ENCODE data around the gene CPA1.

CPA1 gene

DNA sequence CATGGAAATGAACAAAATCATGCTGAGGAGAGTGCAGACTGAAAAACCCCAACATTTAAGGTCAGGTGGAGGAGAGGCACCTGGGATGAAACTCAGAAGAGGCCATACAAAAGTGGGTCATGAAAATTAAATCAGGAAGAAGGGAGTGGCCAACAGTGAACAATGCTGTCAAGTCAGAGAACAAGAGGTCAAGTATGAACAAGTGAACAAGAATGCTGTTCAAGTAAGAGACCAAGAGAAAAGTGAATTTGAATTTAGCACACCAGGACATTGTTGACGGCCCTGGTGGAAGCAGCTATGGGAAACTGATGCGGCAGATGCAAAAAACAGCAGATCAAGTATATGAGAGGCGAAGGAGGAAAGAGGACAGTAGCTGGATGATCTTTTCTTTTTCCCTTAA lies 52.6 kb downstream of the CPA1 start:
- DNase-seq, result no peak

DNA sequence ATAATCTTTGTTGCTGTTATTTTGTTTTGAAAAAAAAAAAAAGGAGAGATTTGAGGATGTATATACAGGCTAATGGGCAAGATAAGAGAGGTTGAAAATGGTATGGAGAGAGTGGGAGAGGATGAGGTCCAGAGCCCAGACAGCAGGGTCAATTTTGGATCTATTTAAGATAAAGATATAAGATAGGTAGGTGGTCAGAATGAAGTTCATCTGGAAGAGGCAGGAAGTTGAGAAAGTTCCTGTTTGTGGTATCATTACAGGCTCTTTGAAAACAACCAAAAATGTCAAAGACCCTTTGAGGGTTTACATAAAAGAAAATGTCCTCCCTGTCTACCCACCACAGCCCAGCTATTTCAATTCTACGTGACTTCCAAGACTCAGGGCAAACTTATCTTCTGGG lies 53.0 kb downstream of the CPA1 start:
- DNase-seq, result no peak

DNA sequence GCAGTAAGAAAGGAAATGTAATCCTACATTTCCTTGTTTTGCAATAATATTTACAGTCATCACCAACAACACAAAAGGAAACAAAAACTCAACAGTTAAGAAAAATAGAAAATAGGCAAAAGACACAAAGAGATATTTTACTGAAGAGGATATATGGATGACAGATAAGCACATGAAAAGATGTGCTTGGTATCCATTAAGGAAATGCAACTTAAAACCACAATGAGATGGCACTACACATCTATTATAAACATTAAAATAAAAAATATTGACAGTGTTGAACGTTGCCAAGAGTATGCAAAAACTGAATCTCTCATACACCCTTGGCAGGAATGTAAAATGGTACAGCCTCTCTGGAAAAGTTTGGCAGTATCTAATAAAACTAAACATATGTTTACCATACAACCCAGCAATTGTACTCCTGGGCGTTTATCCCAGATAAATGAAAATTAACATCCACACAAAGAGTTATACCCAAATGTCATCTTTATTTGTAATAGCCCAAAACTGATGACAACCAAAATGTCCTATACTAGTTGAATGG lies 55.1 kb downstream of the CPA1 start:
- no peak for DNase-seq

DNA sequence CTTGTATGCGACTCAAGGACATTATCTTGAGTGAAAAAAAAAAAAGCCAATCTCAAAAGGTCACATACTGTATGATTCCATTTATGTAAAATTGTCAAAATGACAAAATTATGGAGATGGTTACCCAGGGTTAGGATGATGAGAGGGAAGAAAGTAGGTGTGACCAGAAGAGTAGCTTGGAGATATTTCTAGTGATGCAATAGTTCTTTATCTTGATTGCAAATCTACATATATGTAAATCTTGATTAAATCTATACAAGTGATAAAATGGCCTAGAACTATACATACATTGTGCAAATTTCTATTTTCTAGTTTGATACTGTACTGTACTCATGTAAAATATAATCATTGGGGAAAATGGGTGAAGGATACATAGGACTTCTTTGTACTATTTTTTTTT lies 56.0 kb downstream of the CPA1 start:
- no peak for DNase-seq
